COR-L47 (cell line): ENCODE results near the gene DRAM1.
"Not testable (repeated sequence)": the region's sequence is repeated elsewhere in the genome, so short reads cannot be mapped to it uniquely, and the experiment has no call there.

Experiments used
- DNase-seq: peaks from one replicate; lab custom pipeline; 2025; lab: John Stamatoyannopoulos, UW

The DRAM1 gene

GRCh38 chr12:101859664-101860607 is 17.4 kb upstream of the DRAM1 start:
- DNase-seq, result no peak

- not testable (repeated sequence) for DNase-seq
Observed at GRCh38 chr12:101861688-101862087, 15.7 kb upstream of the DRAM1 start.

GRCh38 chr12:101862245-101862644 is 15.1 kb upstream of the DRAM1 start:
- no peak for DNase-seq

GRCh38 chr12:101863981-101864380 is 13.4 kb upstream of the DRAM1 start:
- DNase-seq, result no peak

GRCh38 chr12:101866615-101867373 is 10.6 kb upstream of the DRAM1 start:
- no peak for DNase-seq

- not testable (repeated sequence) for DNase-seq
Observed at GRCh38 chr12:101867619-101868018, 9.8 kb upstream of the DRAM1 start.

- no peak for DNase-seq
Observed at GRCh38 chr12:101870925-101871324, 6.5 kb upstream of the DRAM1 start.

- DNase-seq, result no peak
Observed at GRCh38 chr12:101875162-101875561, 2.2 kb upstream of the DRAM1 start.

GRCh38 chr12:101876322-101876860 is 989 bp upstream of the DRAM1 start:
- no peak for DNase-seq

- DNase-seq, result no peak
Observed at GRCh38 chr12:101877806-101878242, 444 bp downstream of the DRAM1 start.

GRCh38 chr12:101878243-101878821 is 952 bp downstream of the DRAM1 start:
- DNase-seq, result no peak

GRCh38 chr12:101880769-101881168 is 3.4 kb downstream of the DRAM1 start:
- no peak for DNase-seq

GRCh38 chr12:101881228-101881627 is 3.8 kb downstream of the DRAM1 start:
- DNase-seq, result no peak

- DNase-seq, result no peak
Observed at GRCh38 chr12:101884174-101884573, 6.8 kb downstream of the DRAM1 start.

GRCh38 chr12:101884781-101885340 is 7.5 kb downstream of the DRAM1 start:
- not testable (repeated sequence) for DNase-seq

GRCh38 chr12:101885912-101886561 is 8.7 kb downstream of the DRAM1 start:
- no peak for DNase-seq

- DNase-seq, result no peak
Observed at GRCh38 chr12:101889211-101889752, 11.9 kb downstream of the DRAM1 start.

GRCh38 chr12:101891462-101891971 is 14.1 kb downstream of the DRAM1 start:
- no peak for DNase-seq

GRCh38 chr12:101892794-101893193 is 15.4 kb downstream of the DRAM1 start:
- no peak for DNase-seq

GRCh38 chr12:101901777-101902176 is 24.4 kb downstream of the DRAM1 start:
- no peak for DNase-seq

- no peak for DNase-seq
Observed at GRCh38 chr12:101902641-101903040, 25.3 kb downstream of the DRAM1 start.
